ENCODE data around the gene PRR15L. TPM values are rescaled to one million over a fixed set of nuclear protein-coding genes. Genes with fewer than 3 reads are reported as not detected.

Gene PRR15L
- total and polyA plus RNA-seq, 2 of the 4 experiments (the other 2 are of a cell fraction), result not detected

- TF ChIP-seq RFX5 (IDR thresholded peaks at IDR 0.05; ENCODE audit: low read depth, low read length), result no peak
Observed at GRCh38 chr17:47952171-47953021, 5.3 kb downstream of the PRR15L start (continued).

GRCh38 chr17:47950448-47950847 lies 7.2 kb downstream of the PRR15L start:
- Histone ChIP-seq H2BK5ac (ENCODE audit: low read depth, low read length, poor library complexity, severe bottlenecking) (no peak overlapping the region), H3K9ac (ENCODE audit: low read depth, low read length) (no peak overlapping the region), H3K9me3 (ENCODE audit: control insufficient read depth, insufficient read depth, low read length) (no peaks in the 10 kb centered on the region), H2AK9ac (replicated peaks; ENCODE audit: low read depth, low read length, poor library complexity) (no peak overlapping the region), H2AFZ (replicated peaks; ENCODE audit: low read length, poor library complexity) (no peak overlapping the region), H3K9me1 (ENCODE audit: insufficient read depth, low read length) (no peaks in the 10 kb centered on the region), H3K79me1 (ENCODE audit: low read depth in 1 of 2, low read length in 2 of 2) (peaks cover 0 to 5% of the 10 kb centered on the region in 2 experiments; a peak in 1 of 4 replicates), H2AK5ac (ENCODE audit: low read depth, low read length) (no peak overlapping the region), H2BK120ac (ENCODE audit: low read depth, low read length) (no peak overlapping the region), H3K18ac (ENCODE audit: low read depth, low read length) (no peak overlapping the region), H3K56ac (ENCODE audit: extremely low read depth, insufficient read depth, low read length) (no peak overlapping the region), H3K4ac (ENCODE audit: low read depth, low read length) (no peak overlapping the region), H3K4me2 (ENCODE audit: low read depth, low read length) (no peak overlapping the region), H2BK15ac (ENCODE audit: low read depth, low read length) (no peak overlapping the region), H4K5ac (ENCODE audit: low read depth, low read length) (no peak overlapping the region), H3K4me3 (ENCODE audit: insufficient read depth, low read depth, low read length) (no peak overlapping the region), H3K14ac (replicated peaks; ENCODE audit: low read depth, low read length) (no peak overlapping the region), H3K27me3 (ENCODE audit: control insufficient read depth, insufficient read depth, low read length) (no peaks in the 10 kb centered on the region), H4K91ac (ENCODE audit: insufficient read depth, low read depth, low read length) (no peak overlapping the region), H4K8ac (ENCODE audit: low read depth in 2 of 2, low read length in 2 of 2) (no peak overlapping the region), H3K4me1 (ENCODE audit: control insufficient read depth, insufficient read depth, low read length) (peaks cover 3% of the 10 kb centered on the region), H2BK20ac (ENCODE audit: low read depth, low read length) (no peak overlapping the region), H4K20me1 (ENCODE audit: insufficient read depth, low read length) (peaks cover 2% of the 10 kb centered on the region; the same call in 1 of the 2 replicates), H3K23ac (ENCODE audit: low read depth, low read length) (no peak overlapping the region), H3K36me3 (ENCODE audit: control insufficient read depth, insufficient read depth, low read length) (0 out of 2 replicates have a peak, but pooled peaks cover 2% of the 10 kb centered on the region), H3K27ac (ENCODE audit: insufficient read depth, low read length) (no peak overlapping the region)
- POLR2A ChIA-PET (ENCODE audit: unreplicated experiment), result no interaction called here
- TF ChIP-seq RCOR1 (IDR thresholded peaks at IDR 0.05; ENCODE audit: insufficient replicate concordance, low read length), result no peak
- intact Hi-C loops (cut with micrococcal nuclease), result no loop called here
- ATAC-seq (ENCODE audit: low read depth), result no peak
- WGBS, 2 experiments (ENCODE audit: extremely low coverage in 2 of 2, insufficient read length in 1 of 2), result no CpG with 5 or more reads among the region's 4 CpGs
- dilution Hi-C loops (cut with HindIII; ENCODE audit: low sequenced_read_pairs, unreplicated experiment), result no loop called here
- in situ Hi-C loops (cut with MboI; ENCODE audit: low sequenced_read_pairs), result no loop called here
- DNase-seq, result no peak
- BruUV-seq (replicated peaks), result no TSS peak
- CTCF ChIA-PET, result interaction anchor here (0.6 to 3.3 kb wide), 4 partner anchors 20 to 428 kb away, joined by 3 to 23 read pairs (median 9); partner anchors contain the start of genes CDK5RAP3 and SP2
